Esophagus squamous epithelium (tissue), 5 donors: ENCODE results near the gene KRT37. TPM values are rescaled to one million over a fixed set of nuclear protein-coding genes. Genes with fewer than 3 reads are reported as not detected.

Experiments
- DNase-seq: peaks from one replicate; lab custom pipeline; 2025; lab: John Stamatoyannopoulos, UW
- H3K27ac ChIP-seq, 4 donors: fragments of 200-600 bp; sonication (generic); one replicate each; pipeline ENCODE4 v1.5.1; 2016 to 2019; ENCODE audit warnings: mild to moderate bottlenecking in 1 of 4
- H3K27me3 ChIP-seq, 4 donors: fragments of 200-600 bp; sonication (generic); 1 replicate in 3 of 4; 2 replicates in 1 of 4; pipeline versions ENCODE4 v1.5.1 to v1.6.0; 2017 to 2021; ENCODE audit warnings: antibody characterized with exemption in 1 of 4
- H3K36me3 ChIP-seq, 3 donors: fragments of 200-600 bp; sonication (generic); one replicate each; pipeline ENCODE4 v1.5.1; 2016 to 2019
- H3K4me1 ChIP-seq, 3 donors: fragments of 200-600 bp; sonication (generic); one replicate each; pipeline ENCODE4 v1.5.1; 2017 to 2019
- H3K4me3 ChIP-seq, 4 donors: fragments of 200-600 bp; sonication (generic); 1 replicate in 3 of 4; 2 replicates in 1 of 4; pipeline ENCODE4 v1.5.1; 2016 to 2019; ENCODE audit warnings: mild to moderate bottlenecking in 2 of 4, moderate library complexity in 1 of 4
- H3K9me3 ChIP-seq, 3 donors: fragments of 200-600 bp; sonication (generic); one replicate each; pipeline ENCODE4 v1.5.1; 2016 to 2019
- POLR2A ChIP-seq, 4 donors: fragments of 450-650 bp; IDR thresholded peaks; one replicate each; pipeline ENCODE4 v1.6.1; 2017; ENCODE audit warnings: antibody characterized with exemption in 4 of 4, mild to moderate bottlenecking in 4 of 4, moderate library complexity in 3 of 4
- WGBS, 2 donors: methylation state at CpG; one replicate each; pipeline ENCODE4 v1.1.5; 2018; 5-methylcytosine and 5-hydroxymethylcytosine counted together
- intact Hi-C: fragments of 100-400 bp; cut with DNase I; formaldehyde crosslinking; loops from one replicate; pipeline ENCODE4 v1.15.0; 2022
- total RNA-seq, 4 donors: library from RNA; depleted of rRNA; stranded (reverse); fragments of >200 nt; gene quantifications; one replicate each; pipeline ENCODE4 v1.1.0, GENCODE V29; 2016
- TF ChIP-seq, protein P1 (sequence below), 6 experiments: fragments of 450-650 bp in 4 of 6; fragments of 200-600 bp in 2 of 6; sonication (generic) in 2 of 6; IDR thresholded peaks; one replicate each; pipeline ENCODE4 v1.5.1; 2016 to 2019; ENCODE audit warnings: antibody characterized with exemption in 6 of 6, mild to moderate bottlenecking in 4 of 6, moderate library complexity in 4 of 6
- donor health status: DM: yes; HTN: yes; CAD: no.

Gene KRT37
- total RNA-seq, 4 donors from 2014 or later: not detected

- no peaks in the 10 kb centered on the region for H3K36me3 ChIP-seq
- intact Hi-C loops: no loop called here
- H3K4me3 ChIP-seq: no peak overlapping the region
- H3K27me3 ChIP-seq: no peaks in the 10 kb centered on the region
- DNase-seq: no peak
- H3K9me3 ChIP-seq: no peaks in the 10 kb centered on the region
- no peak for TF ChIP-seq POLR2A (IDR thresholded peaks at IDR 0.05)
- TF ChIP-seq, protein P1, sequence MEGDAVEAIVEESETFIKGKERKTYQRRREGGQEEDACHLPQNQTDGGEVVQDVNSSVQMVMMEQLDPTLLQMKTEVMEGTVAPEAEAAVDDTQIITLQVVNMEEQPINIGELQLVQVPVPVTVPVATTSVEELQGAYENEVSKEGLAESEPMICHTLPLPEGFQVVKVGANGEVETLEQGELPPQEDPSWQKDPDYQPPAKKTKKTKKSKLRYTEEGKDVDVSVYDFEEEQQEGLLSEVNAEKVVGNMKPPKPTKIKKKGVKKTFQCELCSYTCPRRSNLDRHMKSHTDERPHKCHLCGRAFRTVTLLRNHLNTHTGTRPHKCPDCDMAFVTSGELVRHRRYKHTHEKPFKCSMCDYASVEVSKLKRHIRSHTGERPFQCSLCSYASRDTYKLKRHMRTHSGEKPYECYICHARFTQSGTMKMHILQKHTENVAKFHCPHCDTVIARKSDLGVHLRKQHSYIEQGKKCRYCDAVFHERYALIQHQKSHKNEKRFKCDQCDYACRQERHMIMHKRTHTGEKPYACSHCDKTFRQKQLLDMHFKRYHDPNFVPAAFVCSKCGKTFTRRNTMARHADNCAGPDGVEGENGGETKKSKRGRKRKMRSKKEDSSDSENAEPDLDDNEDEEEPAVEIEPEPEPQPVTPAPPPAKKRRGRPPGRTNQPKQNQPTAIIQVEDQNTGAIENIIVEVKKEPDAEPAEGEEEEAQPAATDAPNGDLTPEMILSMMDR (IDR thresholded peaks at IDR 0.05): no peak
- peaks cover 15 to 72% (median 29%) of the 10 kb centered on the region in 3 donors for H3K4me1 ChIP-seq
- 83% methylated on average over 9 of the region's 11 CpGs; no CpG with 5 or more reads in 1 of the 2 donors for WGBS, 2 donors
- H3K27ac ChIP-seq: peak overlapping the region in 3 of 4 donors; percentile 17 to 64 (median 60)
Observed at GRCh38 chr17:41464173-41464572, 39.8 kb upstream of the KRT37 start.

- TF ChIP-seq, protein P1 (IDR thresholded peaks at IDR 0.05): no peak
- no peak for TF ChIP-seq POLR2A (IDR thresholded peaks at IDR 0.05)
- Histone ChIP-seq H3K4me3 (no peak overlapping the region), H3K27ac (peak overlapping the region in 2 of 4 donors; percentile 60 to 64), H3K4me1 (peaks cover 15 to 76% (median 29%) of the 10 kb centered on the region in 3 donors), H3K36me3 (no peaks in the 10 kb centered on the region), H3K27me3 (no peaks in the 10 kb centered on the region), H3K9me3 (no peaks in the 10 kb centered on the region)
- intact Hi-C loops: no loop called here
- DNase-seq: no peak
- 90 to 98% methylated on average over 4 to 5 of the region's 8 CpGs for WGBS, 2 donors
Observed at GRCh38 chr17:41463746-41464145, 39.4 kb upstream of the KRT37 start.

DNA sequence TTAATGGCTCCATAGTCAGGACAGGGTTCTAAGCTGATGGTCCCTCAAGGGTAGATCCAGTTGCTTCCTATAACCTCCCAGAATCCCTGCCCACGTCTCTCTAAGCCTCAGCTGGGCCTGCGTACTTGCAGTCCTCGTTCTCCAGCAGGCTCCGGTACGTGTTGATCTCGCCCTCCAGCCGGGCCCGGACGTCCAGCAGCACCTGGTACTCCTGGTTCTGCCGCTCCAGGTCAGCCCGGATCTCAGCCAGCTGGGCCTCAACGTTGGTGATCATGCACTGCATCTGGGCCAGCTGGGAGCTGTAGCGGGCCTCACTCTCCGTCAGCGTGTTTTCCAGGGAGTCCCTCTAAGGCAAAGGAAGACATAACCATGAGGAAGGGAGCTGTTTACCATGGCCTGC is 38.3 kb upstream of the KRT37 start:
- 42 to 77% methylated on average over 5 to 11 of the region's 15 CpGs for WGBS, 2 donors
- TF ChIP-seq POLR2A (IDR thresholded peaks at IDR 0.05): no peak
- TF ChIP-seq, protein P1 (IDR thresholded peaks at IDR 0.05): no peak
- peaks cover 15 to 81% (median 29%) of the 10 kb centered on the region in 3 donors for H3K4me1 ChIP-seq
- no peaks in the 10 kb centered on the region for H3K9me3 ChIP-seq
- no peak overlapping the region for H3K4me3 ChIP-seq
- no peak for DNase-seq
- H3K36me3 ChIP-seq: no peaks in the 10 kb centered on the region
- H3K27me3 ChIP-seq: no peaks in the 10 kb centered on the region
- H3K27ac ChIP-seq: peak overlapping the region in 1 of 4 donors; percentile 3
- intact Hi-C loops: no loop called here

GRCh38 chr17:41457676-41458075 is 33.3 kb upstream of the KRT37 start:
- no peak for TF ChIP-seq POLR2A (IDR thresholded peaks at IDR 0.05)
- TF ChIP-seq, protein P1 (IDR thresholded peaks at IDR 0.05): no peak
- intact Hi-C loops: no loop called here

DNA sequence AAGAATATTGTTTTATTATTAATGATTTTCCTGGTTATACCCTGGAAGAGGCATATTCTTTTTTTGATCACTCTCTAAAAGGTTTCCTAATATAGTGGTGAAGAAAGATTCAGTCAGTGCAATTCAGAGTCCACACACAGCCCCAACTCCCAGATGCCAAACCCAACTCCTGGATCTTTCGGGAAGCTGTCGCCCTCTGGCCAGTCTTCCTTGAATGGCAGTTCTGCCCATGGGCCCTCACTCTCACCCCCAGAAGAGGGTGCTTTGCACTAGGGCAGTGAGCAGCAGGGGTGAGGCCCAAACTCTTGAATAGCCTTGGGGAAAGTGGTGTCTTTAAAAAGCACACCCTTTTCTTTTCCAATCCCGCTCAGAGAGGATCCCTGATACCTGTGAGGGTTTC is 31.8 kb upstream of the KRT37 start:
- H3K27me3 ChIP-seq: no peaks in the 10 kb centered on the region
- peak overlapping the region in 3 of 4 donors; percentile 44 to 73 (median 55) for H3K27ac ChIP-seq
- no peaks in the 10 kb centered on the region for H3K9me3 ChIP-seq
- DNase-seq: no peak
- no peaks in the 10 kb centered on the region for H3K36me3 ChIP-seq
- intact Hi-C loops: no loop called here
- H3K4me1 ChIP-seq: peaks cover 12 to 55% (median 23%) of the 10 kb centered on the region in 3 donors
- 50 to 72% methylated on average over 2 to 3 of the region's 3 CpGs for WGBS, 2 donors
- no peak overlapping the region for H3K4me3 ChIP-seq
- TF ChIP-seq, protein P1 (IDR thresholded peaks at IDR 0.05): peak in 1 of 6 experiments; percentile 30
- TF ChIP-seq POLR2A (IDR thresholded peaks at IDR 0.05): no peak

More at GRCh38 chr17:41457676-41458075, 33.3 kb upstream of the KRT37 start:
- Histone ChIP-seq H3K27ac (peak overlapping the region in 2 of 4 donors; percentile 55 to 73), H3K4me1 (peaks cover 12 to 63% (median 23%) of the 10 kb centered on the region in 3 donors), H3K27me3 (no peaks in the 10 kb centered on the region), H3K9me3 (no peaks in the 10 kb centered on the region), H3K4me3 (no peak overlapping the region), H3K36me3 (no peaks in the 10 kb centered on the region)
- 38 to 42% methylated on average over 4 of the region's 4 CpGs for WGBS, 2 donors
- DNase-seq: no peak
